ENCODE measurements around the gene STEAP1B.
"Not testable (repeated sequence)": the region's sequence is repeated elsewhere in the genome, so short reads cannot be mapped to it uniquely, and the experiment has no call there.

The STEAP1B gene

GRCh38 chr7:22452142-22452959 is 47.6 kb downstream of the STEAP1B start:
- DNase-seq = peak; percentile 78

DNA sequence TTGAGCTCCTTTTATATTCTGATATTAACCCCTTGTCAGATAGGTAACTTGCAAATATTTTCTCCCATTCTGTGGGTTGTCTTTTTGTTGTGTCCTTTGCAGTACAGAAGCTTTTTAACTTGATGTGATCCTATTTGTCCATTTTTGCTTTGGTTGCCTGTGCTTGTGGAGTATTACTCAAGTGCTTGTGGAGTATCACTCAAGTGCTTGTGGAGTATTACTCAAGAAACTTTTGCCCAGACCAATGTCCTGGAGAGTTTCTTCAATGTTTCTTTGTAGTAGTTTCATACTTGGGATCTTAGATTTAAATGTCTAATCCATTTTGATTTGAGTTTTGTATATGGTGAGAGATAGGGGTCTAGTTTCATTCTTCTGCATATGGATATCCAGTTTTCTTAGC is 50.0 kb downstream of the STEAP1B start:
- DNase-seq = not testable (repeated sequence)

GRCh38 chr7:22447762-22448161 is 52.2 kb downstream of the STEAP1B start:
- no peak for DNase-seq

DNA sequence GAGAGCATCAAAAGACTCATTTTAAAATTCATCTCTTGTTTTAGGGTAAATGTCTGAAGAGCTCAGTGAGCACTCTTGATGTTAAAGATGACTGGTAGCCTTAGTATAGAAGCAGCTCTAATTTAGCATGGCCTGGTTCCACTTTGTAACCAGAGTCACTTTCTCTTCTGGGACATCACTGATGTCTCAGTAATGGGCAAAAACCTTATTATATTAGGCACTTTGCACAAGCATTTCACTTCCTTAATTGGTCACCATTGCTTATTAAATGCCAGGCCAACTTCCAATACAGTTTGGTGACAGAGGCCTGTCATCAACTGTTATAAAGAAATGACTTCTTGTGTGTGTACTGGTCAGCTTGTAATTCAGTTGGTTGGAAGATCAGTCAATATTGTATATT is 53.0 kb downstream of the STEAP1B start:
- DNase-seq = no peak

GRCh38 chr7:22445853-22446252 is 54.1 kb downstream of the STEAP1B start:
- no peak for DNase-seq

DNA sequence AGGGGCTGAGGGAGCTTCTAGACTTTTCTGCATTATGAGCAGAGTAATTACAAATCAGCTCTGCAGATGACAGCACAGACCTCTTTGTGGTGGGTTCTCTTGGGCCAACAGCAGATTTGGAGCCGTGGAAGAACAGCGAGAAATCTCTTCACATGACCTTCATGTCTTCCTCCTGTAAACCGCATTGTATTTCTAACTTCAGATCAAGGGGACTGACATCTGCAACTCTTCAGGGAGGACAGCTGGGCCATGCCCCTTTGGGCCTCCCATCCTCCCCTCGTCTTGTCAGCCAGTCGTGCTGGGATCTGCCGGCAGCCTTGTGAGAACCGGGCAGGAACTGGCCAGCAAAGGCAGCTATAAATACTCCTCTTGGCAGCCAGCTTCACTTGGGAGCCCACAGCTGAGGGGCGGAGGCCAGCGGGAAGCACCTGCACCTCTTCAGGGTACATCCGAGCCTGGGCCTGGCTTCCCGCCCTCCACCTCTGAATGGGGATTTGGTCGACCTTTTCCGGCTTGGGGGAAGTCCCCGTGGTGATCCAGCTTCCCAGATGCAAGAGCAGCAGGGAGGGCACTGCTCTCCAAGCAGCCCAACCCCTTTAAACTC is 54.7 kb downstream of the STEAP1B start:
- peak; percentile 39 for DNase-seq

DNA sequence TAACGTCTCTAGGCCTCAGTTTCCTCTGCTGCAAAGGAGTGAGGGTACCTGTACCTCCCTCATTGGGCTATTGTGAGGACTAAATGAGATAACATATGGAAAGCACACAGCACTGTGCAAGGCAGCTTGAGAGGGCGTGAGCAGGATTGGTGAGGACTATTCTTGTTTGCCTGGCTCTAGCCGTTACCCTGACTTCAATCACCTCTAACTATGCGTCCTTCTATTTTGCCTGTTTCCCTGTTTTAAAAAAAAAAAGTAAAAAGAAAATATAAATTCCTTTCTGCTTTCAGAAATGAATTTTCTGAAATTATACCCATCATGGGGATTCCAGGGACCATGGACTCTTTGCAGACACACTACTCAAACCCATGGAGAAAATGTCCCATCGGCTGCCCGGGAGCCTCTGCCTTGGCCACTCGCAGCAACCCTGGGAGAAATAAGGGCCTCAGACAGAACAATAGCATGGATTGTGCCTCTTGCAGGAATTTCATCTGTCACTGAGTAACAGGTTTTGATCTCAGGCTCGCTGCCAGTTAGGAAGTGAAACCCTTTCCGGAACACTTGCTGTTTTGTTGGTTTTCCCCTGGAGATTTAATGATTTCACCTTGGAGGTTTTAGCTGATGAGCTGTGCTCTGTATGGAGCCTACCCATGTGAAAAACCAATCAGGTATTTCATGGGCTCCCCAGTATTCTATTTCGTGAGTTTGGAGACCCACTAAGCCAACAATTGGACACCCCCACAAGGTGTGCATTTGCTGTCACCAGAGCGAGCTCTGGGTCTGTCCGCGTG is 55.6 kb downstream of the STEAP1B start:
- DNase-seq = no peak

DNA sequence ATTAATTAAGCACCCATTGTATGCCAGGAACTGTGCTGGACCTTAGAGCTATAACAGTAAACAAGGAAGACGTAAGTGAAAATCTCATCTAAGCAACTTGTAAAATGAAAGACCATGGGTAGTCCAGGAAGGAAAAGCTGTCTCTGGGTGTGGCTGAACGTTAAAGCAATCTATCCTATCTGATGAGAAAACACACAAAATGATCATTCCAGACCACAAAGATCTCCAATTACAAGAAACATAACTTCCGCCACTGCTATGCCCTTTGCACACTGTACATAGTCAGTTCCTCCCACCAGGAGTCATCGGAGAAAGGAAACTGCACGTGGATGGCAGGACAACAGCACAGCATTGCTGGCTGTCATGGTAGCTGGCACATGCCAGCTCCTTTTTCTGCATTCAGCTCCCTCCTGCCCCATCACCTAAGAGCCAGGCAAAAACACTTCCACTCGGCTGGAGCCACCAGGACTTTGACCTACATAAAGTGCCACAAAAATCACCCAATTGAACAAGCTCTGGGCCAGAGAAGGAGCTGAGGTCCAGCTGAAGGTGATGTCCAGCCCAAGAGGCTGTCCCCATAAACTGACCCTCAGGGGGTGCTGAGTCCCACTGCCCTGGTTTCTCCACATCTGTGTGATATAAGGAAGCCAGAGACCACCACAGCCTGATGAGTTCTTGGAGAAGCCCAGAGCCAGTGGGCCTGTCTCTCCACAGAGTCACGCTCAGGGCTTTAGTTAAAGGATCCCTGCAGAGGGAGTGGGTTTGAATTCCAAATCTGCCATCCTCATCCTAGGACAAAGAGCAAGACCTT is 56.4 kb downstream of the STEAP1B start:
- DNase-seq = no peak

GRCh38 chr7:22442882-22443369 is 57.1 kb downstream of the STEAP1B start:
- no peak for DNase-seq

DNA sequence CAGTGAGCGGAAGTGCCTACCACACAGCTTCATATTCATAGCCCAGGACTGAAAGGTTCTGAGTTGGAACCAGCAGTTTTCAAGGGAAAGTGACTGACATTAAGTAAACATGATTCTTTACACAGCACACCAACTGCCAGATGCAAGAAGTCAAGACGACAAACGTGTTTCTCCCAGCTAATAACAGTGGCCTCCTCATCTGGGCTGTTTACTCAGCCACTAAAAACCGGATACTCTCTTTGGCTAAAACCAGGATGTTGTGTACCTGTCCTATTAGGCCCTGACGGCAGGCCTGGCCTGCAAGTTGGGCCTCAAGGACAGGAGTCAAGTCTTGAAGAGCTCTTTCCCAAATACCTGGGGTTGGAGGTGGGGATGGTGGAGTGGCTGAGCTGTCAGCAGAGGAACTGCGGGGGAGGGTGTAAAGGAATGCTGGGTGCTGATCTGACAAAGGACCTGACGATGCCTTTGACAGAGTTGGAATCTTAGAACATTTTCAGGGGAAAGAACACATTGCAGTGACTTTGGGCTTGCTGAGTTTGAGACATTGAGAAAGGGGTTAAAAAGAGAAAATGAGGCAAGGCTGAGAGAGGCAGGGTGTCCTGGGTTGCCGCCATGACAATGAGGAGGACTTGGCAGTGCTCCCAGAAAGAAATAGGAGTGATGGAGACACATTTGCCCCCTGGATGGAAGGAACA is 57.7 kb downstream of the STEAP1B start:
- DNase-seq = no peak

DNA sequence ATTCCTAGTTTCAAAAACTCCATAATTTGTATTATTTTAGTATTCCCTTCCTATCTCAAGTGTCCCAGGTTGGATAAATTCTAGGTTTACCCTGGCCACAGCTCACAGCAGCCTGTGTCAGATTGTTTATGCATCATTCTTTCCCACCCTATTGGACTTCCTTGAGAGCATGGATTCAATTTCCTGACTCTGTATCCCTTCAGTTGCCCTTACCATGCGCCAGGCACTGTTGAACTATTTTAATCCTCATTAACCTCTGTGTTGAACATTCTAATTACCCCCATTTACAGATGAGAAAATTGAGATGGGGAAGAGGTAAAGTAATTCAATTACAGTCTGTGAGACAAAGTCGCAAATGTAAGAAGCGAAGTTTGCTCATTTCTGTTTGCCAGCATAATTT is 58.8 kb downstream of the STEAP1B start:
- DNase-seq = no peak

DNA sequence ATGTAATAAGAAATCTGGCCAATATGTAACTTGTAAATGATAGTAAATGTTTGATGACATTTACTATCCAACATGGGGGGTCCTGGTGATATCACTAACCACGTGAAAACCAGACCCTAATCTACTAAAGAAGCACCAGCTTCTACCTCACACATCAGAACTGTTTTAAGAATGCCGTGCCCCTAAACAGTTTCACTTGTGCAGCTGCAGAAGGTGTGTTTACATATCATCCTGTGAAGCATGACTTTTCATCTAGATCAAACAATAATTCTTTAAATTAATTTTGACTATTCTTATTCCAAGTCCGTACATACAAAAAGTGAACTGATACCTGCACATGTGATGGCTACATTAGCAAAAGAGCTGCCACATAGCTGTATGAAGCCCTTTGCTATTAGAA is 61.0 kb downstream of the STEAP1B start:
- DNase-seq = no peak

- not testable (repeated sequence) for DNase-seq
Observed at GRCh38 chr7:22436552-22436951, 63.4 kb downstream of the STEAP1B start.

DNA sequence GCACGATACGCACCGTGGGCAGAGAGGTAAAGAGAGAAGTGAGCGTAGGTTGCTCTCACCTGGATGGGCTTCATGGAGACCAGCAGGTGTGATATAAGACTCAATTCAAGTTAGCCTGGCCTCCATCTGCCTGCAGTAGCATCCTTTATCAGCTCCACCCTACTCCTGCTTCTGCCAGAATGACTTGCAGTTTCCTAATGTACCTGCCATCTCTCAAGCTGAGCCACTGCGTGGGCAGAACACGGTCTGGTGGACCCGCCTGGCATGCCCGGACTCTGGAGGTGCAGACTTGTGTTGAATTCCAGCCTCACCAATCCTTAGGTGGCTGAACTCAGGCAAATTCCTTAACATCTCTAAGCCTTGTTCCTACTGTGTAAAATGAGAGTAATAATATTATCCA is 64.3 kb downstream of the STEAP1B start:
- no peak for DNase-seq

DNA sequence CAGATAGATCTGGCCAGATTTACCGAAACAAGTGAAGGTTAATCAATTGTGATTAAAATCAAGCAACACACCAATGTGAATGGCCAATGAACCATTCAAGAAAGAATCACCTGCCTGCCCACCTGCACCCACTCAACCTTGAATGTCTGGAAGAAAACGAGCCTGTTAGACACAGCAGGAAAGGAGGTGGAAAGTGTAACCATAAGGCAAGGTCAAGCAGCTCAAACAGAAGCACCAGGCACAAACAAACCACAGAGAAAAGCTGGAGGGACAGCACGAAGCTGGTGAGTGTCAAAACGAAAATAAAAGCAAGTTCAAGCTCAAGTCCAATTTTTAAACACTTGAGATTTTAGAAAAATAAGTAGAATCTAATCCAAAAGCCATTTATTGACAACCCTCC is 64.9 kb downstream of the STEAP1B start:
- no peak for DNase-seq

- no peak for DNase-seq
Observed at GRCh38 chr7:22433710-22434460, 66.1 kb downstream of the STEAP1B start.

- not testable (repeated sequence) for DNase-seq
Observed at GRCh38 chr7:22433165-22433700, 66.8 kb downstream of the STEAP1B start.

GRCh38 chr7:22432203-22432718 is 67.7 kb downstream of the STEAP1B start:
- no peak for DNase-seq

- DNase-seq = no peak
Observed at GRCh38 chr7:22430457-22430856, 69.5 kb downstream of the STEAP1B start.

DNA sequence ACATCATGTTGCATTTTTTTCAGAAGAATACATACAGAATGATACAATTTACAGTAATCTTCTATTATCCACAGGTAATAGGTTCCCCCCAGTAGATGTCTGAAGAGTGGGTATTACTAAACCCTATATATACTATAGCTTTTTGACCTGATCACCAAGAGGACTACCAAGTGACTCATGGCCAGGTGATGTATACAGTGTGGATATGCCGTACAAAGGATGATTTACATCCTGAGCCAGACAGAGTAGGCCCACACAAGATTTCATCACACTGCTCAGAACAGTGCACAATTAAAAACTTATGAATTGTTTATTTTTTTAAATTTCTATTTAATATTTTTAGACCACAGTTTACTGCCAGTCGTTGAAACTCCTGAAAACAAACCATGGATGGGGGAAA is 70.6 kb downstream of the STEAP1B start:
- DNase-seq = no peak

DNA sequence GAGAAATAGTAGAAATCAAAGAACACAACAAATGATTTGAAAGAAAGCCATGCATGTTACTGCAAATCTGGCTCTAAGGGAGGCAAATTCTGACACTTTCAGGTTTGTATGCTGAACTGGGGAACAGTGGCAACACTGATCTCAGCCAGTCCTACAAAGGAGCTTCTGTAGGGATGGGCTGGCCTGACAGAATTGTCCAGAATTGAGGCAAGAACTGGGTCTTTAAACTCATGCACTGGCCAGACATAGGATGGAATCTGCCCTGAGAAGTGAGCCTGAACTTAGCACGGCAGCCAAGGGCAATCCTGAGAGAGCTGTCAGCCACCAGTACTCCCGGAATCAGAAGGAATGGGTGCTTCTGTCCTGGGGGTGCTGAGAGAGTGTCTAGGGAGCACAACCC is 72.1 kb downstream of the STEAP1B start:
- DNase-seq = no peak
